Measurements from ENCODE around the gene MAP3K4.

DNA sequence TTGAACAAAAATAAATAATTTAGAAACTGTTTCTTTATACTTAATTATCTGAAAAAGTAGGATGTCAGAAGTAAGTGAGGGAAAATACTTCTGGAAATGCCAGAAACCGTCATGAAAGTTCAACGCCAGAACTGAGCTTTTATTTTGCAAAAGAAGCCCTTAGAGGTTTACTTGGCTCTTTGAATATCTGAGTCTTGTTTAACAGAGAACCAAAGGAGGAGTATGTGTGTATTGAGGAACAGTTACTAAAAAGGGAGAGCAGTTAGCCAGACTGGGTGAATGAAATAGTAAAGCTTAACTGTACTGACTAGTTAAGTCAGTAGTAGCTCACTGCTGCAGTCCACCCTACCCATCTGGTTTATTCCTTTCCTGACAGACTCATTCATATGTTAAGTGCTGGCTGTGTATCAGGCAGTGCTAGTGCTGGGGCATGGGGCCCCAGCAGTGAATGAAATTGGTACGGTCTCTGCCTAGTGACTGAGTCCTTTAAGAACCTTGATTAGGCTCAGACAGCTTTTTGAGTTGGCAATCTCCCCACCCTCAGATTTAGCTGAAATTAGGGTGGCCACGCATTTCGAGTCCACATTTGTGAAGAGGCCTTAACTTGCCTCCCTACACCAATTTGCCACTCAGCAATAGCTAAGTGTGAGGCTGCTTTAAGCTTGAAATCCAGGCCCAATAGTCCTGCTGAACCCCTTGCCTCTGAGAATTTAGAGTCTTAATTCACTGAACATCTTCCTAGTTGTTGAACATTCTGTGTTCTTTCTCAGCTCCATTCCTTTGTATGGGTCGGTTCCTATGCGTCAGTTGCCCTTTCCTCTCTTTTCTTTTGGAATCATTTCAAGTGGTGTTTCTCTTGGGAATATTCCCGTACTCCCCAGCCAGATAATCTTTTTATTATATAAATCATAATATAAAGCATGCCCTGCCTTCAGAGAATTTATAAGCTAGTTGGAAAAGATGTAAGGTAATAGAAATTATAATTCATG lies 20.2 kb downstream of the MAP3K4 start:
- TF ChIP-seq SUZ12 (IDR thresholded peaks at IDR 0.05) (no peak), SP1 (IDR thresholded peaks at IDR 0.05) (no peak), ELF4 (IDR thresholded peaks at IDR 0.05) (no peak), LEF1 (IDR thresholded peaks at IDR 0.05; ENCODE audit: borderline replicate concordance) (no peak), FOXK2 (IDR thresholded peaks at IDR 0.05) (no peak), HDGF (IDR thresholded peaks at IDR 0.05; ENCODE audit: borderline replicate concordance) (no peak), FOXM1 (IDR thresholded peaks at IDR 0.05; ENCODE audit: borderline replicate concordance) (no peak), BHLHE40 (IDR thresholded peaks at IDR 0.05; ENCODE audit: borderline replicate concordance) (no peak), TARDBP (IDR thresholded peaks at IDR 0.05) (no peak), L3MBTL2 (conservative IDR thresholded peaks at IDR 0.05) (no peak), FOXA1 (IDR thresholded peaks at IDR 0.05) (no peak), ARNT (IDR thresholded peaks at IDR 0.05) (no peak), ZNF384 (IDR thresholded peaks at IDR 0.05) (no peak)
- TF ChIP-seq, protein P1, sequence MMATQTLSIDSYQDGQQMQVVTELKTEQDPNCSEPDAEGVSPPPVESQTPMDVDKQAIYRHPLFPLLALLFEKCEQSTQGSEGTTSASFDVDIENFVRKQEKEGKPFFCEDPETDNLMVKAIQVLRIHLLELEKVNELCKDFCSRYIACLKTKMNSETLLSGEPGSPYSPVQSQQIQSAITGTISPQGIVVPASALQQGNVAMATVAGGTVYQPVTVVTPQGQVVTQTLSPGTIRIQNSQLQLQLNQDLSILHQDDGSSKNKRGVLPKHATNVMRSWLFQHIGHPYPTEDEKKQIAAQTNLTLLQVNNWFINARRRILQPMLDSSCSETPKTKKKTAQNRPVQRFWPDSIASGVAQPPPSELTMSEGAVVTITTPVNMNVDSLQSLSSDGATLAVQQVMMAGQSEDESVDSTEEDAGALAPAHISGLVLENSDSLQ (IDR thresholded peaks at IDR 0.05), result no peak
